ENCODE measurements around the gene CPLX3. TPM values are rescaled to one million over a fixed set of nuclear protein-coding genes. Genes with fewer than 3 reads are reported as not detected.

CPLX3 gene
- polyA plus RNA-seq, 3 donors: 0.12 TPM; not detected in 2

GRCh38 chr15:74835312-74835823, 8.9 kb downstream of the CPLX3 start:
- Histone ChIP-seq H3K4me2 (replicated peaks; ENCODE audit: extremely low read depth, low read length, poor library complexity, severe bottlenecking) (no peak overlapping the region), H3K36me3 (replicated peaks in 1 of 2; ENCODE audit: control insufficient read depth in 1 of 2, insufficient read depth in 2 of 2, low read length in 2 of 2) (peaks cover 9 to 34% of the 10 kb centered on the region in 2 donors), H3K9ac (ENCODE audit: insufficient read depth, low read length, poor library complexity, severe bottlenecking) (no peak overlapping the region), H3K27ac (ENCODE audit: low read depth in 1 of 2, low read length in 2 of 2) (no peak overlapping the region), H4K20me1 (ENCODE audit: insufficient read depth, low read length) (peaks cover 8% of the 10 kb centered on the region), H2AFZ (ENCODE audit: insufficient read depth, low read depth, low read length, poor library complexity, severe bottlenecking) (no peak overlapping the region), H3K4me3 (replicated peaks in 1 of 3; ENCODE audit: low read depth in 2 of 3, low read length in 3 of 3) (no peak overlapping the region), H3K27me3 (ENCODE audit: control insufficient read depth in 2 of 2, insufficient read depth in 2 of 2, low read length in 2 of 2) (no peaks in the 10 kb centered on the region), H3K79me2 (ENCODE audit: insufficient read depth, low read length) (no peaks in the 10 kb centered on the region), H3K9me3 (replicated peaks in 1 of 2; ENCODE audit: control insufficient read depth in 1 of 2, insufficient read depth in 1 of 2, low read length in 2 of 2) (no peaks in the 10 kb centered on the region), H3K4me1 (ENCODE audit: control insufficient read depth in 1 of 2, insufficient read depth in 2 of 2, low read length in 2 of 2) (no peaks in the 10 kb centered on the region)
- TF ChIP-seq CTCF (IDR thresholded peaks at IDR 0.05): peak; percentile 97
- peaks cover 5% of the 10 kb centered on the region for H3K4me1 Mint-ChIP-seq
- H3K27ac Mint-ChIP-seq: no peak overlapping the region
- DNase-seq: peak; percentile 30 to 55 (median 46)
- peaks cover 9 to 29% of the 10 kb centered on the region in 2 donors for H3K36me3 Mint-ChIP-seq
- H3K27me3 Mint-ChIP-seq (ENCODE audit: low read depth in 3 of 3): peaks cover 0 to 1% (median 0%) of the 10 kb centered on the region in 3 donors
- WGBS (ENCODE audit: insufficient coverage): 50% methylated on average over 3 of the region's 5 CpGs
- no peak overlapping the region for H3K4me3 Mint-ChIP-seq
- peaks cover 0 to 2% (median 0%) of the 10 kb centered on the region in 7 donors for H3K9me3 Mint-ChIP-seq
- intact Hi-C loops (cut with micrococcal nuclease): no loop called here

- peaks cover 0 to 2% of the 10 kb centered on the region in 2 donors for H3K4me1 ChIP-seq (ENCODE audit: control insufficient read depth in 1 of 2, insufficient read depth in 2 of 2, low read length in 2 of 2)
- H4K20me1 ChIP-seq (ENCODE audit: insufficient read depth, low read length): peaks cover 13% of the 10 kb centered on the region
- intact Hi-C loops (cut with micrococcal nuclease): no loop called here
- H3K9ac ChIP-seq (ENCODE audit: insufficient read depth, low read length, poor library complexity, severe bottlenecking): no peak overlapping the region
- Mint-ChIP-seq H3K4me1 (peaks cover 15% of the 10 kb centered on the region), H3K27ac (no peak overlapping the region), H3K27me3 (ENCODE audit: low read depth in 3 of 3) (peaks cover 0 to 3% (median 1%) of the 10 kb centered on the region in 3 donors), H3K36me3 (peaks cover 14 to 40% of the 10 kb centered on the region in 2 donors), H3K9me3 (peaks cover 0 to 2% (median 0%) of the 10 kb centered on the region in 7 donors), H3K4me3 (no peak overlapping the region)
- no peak for TF ChIP-seq CTCF (IDR thresholded peaks at IDR 0.05)
- no peak overlapping the region for H2AFZ ChIP-seq (ENCODE audit: insufficient read depth, low read depth, low read length, poor library complexity, severe bottlenecking)
- H3K9me3 ChIP-seq (replicated peaks in 1 of 2; ENCODE audit: control insufficient read depth in 1 of 2, insufficient read depth in 1 of 2, low read length in 2 of 2): no peaks in the 10 kb centered on the region
- peaks cover 9 to 34% of the 10 kb centered on the region in 2 donors for H3K36me3 ChIP-seq (replicated peaks in 1 of 2; ENCODE audit: control insufficient read depth in 1 of 2, insufficient read depth in 2 of 2, low read length in 2 of 2)
- no peaks in the 10 kb centered on the region for H3K79me2 ChIP-seq (ENCODE audit: insufficient read depth, low read length)
- 100% methylated on average over 3 of the region's 7 CpGs for WGBS (ENCODE audit: insufficient coverage)
- no peak for DNase-seq
- no peak overlapping the region for H3K4me3 ChIP-seq (replicated peaks in 1 of 3; ENCODE audit: low read depth in 2 of 3, low read length in 3 of 3)
- no peak overlapping the region for H3K27ac ChIP-seq (ENCODE audit: low read depth in 1 of 2, low read length in 2 of 2)
- H3K27me3 ChIP-seq (ENCODE audit: control insufficient read depth in 2 of 2, insufficient read depth in 2 of 2, low read length in 2 of 2): no peaks in the 10 kb centered on the region
- H3K4me2 ChIP-seq (replicated peaks; ENCODE audit: extremely low read depth, low read length, poor library complexity, severe bottlenecking): no peak overlapping the region
Observed at GRCh38 chr15:74836846-74837245, 10.4 kb downstream of the CPLX3 start.
